CD4-positive, alpha-beta T cell treated with Interferon alpha-2 for 1 hour (primary cell): ENCODE results near the gene C2orf81.

Source experiments
- DNase-seq, 2 donors: peaks; one replicate each; pipeline ENCODE4 v3.0.0-alpha.2; 2020 to 2022

Gene C2orf81

GRCh38 chr2:74390606-74391005 lies 30.8 kb downstream of the C2orf81 start:
- DNase-seq = no peak

GRCh38 chr2:74387346-74387745 lies 34.1 kb downstream of the C2orf81 start:
- no peak for DNase-seq

GRCh38 chr2:74385396-74385795 lies 36.0 kb downstream of the C2orf81 start:
- no peak for DNase-seq

GRCh38 chr2:74384051-74384450 lies 37.4 kb downstream of the C2orf81 start:
- DNase-seq = no peak

GRCh38 chr2:74383254-74383653 lies 38.2 kb downstream of the C2orf81 start:
- DNase-seq = no peak

- no peak for DNase-seq
Measured at GRCh38 chr2:74381751-74382150, 39.7 kb downstream of the C2orf81 start.

- peak in 1 of 2 donors; percentile 33 for DNase-seq
Measured at GRCh38 chr2:74379851-74380789, 41.3 kb downstream of the C2orf81 start, which contains the start of gene DCTN1. Gene DCTN1 (minus strand): TSS chr2:74380311. CDS start chr2:74380037, 274 bp downstream.

GRCh38 chr2:74378007-74378406 lies 43.4 kb downstream of the C2orf81 start:
- no peak for DNase-seq

GRCh38 chr2:74375838-74376237 lies 45.6 kb downstream of the C2orf81 start:
- DNase-seq = no peak

GRCh38 chr2:74374509-74375205 lies 46.8 kb downstream of the C2orf81 start:
- DNase-seq = no peak

GRCh38 chr2:74373985-74374384 lies 47.4 kb downstream of the C2orf81 start:
- DNase-seq = no peak

- DNase-seq = no peak
Measured at GRCh38 chr2:74373221-74373676, 48.2 kb downstream of the C2orf81 start.

GRCh38 chr2:74372674-74373073 lies 48.7 kb downstream of the C2orf81 start:
- DNase-seq = no peak

GRCh38 chr2:74371421-74371820 lies 50.0 kb downstream of the C2orf81 start:
- DNase-seq = no peak

- no peak for DNase-seq
Measured at GRCh38 chr2:74369976-74370375, 51.4 kb downstream of the C2orf81 start.

- DNase-seq = no peak
Measured at GRCh38 chr2:74368499-74368898, 52.9 kb downstream of the C2orf81 start.

GRCh38 chr2:74367789-74368188 lies 53.6 kb downstream of the C2orf81 start:
- no peak for DNase-seq

- DNase-seq = no peak
Measured at GRCh38 chr2:74366036-74366435, 55.4 kb downstream of the C2orf81 start.

GRCh38 chr2:74364533-74365505 lies 56.6 kb downstream of the C2orf81 start:
- DNase-seq = no peak
